Upper lobe of right lung (tissue), 1 donor: ENCODE results near the gene SFSWAP. TPM values are rescaled to one million over a fixed set of nuclear protein-coding genes. Genes with fewer than 3 reads are reported as not detected.

Source experiments
- ATAC-seq: fragments of 200-7000 bp; cut with Tn5 transposase; one replicate; pipeline ENCODE4 v1.9.1; 2020; ENCODE audit warnings: mild to moderate bottlenecking, moderate library complexity
- DNase-seq: peaks from one replicate; pipeline ENCODE4 v3.0.0-alpha.2; 2020
- H3K27ac ChIP-seq: fragments of 200-600 bp; one replicate; pipeline ENCODE4 v1.8.0; 2022
- H3K27me3 ChIP-seq: fragments of 200-600 bp; one replicate; pipeline ENCODE4 v1.8.0; 2022; ENCODE audit warnings: mild to moderate bottlenecking
- H3K36me3 ChIP-seq: fragments of 200-600 bp; one replicate; pipeline ENCODE4 v1.8.0; 2022
- H3K4me1 ChIP-seq: fragments of 200-600 bp; one replicate; pipeline ENCODE4 v1.8.0; 2022
- H3K4me3 ChIP-seq: fragments of 200-600 bp; one replicate; pipeline ENCODE4 v1.8.0; 2022; ENCODE audit warnings: mild to moderate bottlenecking
- H3K9me3 ChIP-seq: fragments of 200-600 bp; one replicate; pipeline ENCODE4 v1.8.0; 2022
- intact Hi-C: fragments of 100-400 bp; cut with DNase I; formaldehyde crosslinking; loops from one replicate; pipeline ENCODE4 v1.11.0; 2022
- total RNA-seq: library from RNA; stranded (reverse); fragmentation: NEBNext Ultra II Directional; extraction: Animal tissue kit (Norgen Biotek cat#: 25700); gene quantifications from one replicate; pipeline ENCODE4 v1.2.1, GENCODE V29; 2021
- TF ChIP-seq, protein P1 (sequence below): fragments of 200-600 bp; IDR thresholded peaks from one replicate; pipeline ENCODE4 v1.8.0; 2022; ENCODE audit warnings: antibody characterized with exemption
- donor health status: DM: no; HTN: yes; CAD: no; lungs with severe emphysema.

Gene SFSWAP
- total RNA-seq, 1 donor from 2014 or later, result 51.2 TPM

DNA sequence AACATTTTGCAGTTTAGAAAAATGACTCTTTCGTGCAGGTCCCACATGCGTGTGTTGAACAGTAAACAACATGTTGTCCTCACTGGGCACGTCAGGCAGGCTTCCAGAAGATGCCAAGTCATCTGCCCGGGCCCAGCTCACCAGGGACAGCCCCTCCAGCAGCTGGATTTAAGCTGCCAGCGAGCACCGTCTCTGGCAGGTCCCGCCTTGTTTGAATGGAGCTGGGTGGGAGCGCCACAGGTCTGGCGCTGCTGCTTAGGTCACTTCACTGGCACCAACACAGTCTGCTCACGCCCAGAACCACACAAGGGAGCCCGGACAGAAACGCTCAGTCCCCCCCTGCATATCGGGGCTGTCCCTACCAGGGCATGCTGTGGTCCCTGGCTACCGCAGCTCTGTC, 84.2 kb downstream of the SFSWAP start:
- ATAC-seq (peak; percentile 28), DNase-seq (no peak)
- Histone ChIP-seq H3K4me1 (peaks cover 5% of the 10 kb centered on the region), H3K9me3 (no peaks in the 10 kb centered on the region), H3K4me3 (no peak overlapping the region), H3K27ac (no peak overlapping the region), H3K27me3 (no peaks in the 10 kb centered on the region), H3K36me3 (peaks cover 60% of the 10 kb centered on the region)
- TF ChIP-seq, protein P1, sequence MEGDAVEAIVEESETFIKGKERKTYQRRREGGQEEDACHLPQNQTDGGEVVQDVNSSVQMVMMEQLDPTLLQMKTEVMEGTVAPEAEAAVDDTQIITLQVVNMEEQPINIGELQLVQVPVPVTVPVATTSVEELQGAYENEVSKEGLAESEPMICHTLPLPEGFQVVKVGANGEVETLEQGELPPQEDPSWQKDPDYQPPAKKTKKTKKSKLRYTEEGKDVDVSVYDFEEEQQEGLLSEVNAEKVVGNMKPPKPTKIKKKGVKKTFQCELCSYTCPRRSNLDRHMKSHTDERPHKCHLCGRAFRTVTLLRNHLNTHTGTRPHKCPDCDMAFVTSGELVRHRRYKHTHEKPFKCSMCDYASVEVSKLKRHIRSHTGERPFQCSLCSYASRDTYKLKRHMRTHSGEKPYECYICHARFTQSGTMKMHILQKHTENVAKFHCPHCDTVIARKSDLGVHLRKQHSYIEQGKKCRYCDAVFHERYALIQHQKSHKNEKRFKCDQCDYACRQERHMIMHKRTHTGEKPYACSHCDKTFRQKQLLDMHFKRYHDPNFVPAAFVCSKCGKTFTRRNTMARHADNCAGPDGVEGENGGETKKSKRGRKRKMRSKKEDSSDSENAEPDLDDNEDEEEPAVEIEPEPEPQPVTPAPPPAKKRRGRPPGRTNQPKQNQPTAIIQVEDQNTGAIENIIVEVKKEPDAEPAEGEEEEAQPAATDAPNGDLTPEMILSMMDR, result no peak
- intact Hi-C loops, result no loop called here

DNA sequence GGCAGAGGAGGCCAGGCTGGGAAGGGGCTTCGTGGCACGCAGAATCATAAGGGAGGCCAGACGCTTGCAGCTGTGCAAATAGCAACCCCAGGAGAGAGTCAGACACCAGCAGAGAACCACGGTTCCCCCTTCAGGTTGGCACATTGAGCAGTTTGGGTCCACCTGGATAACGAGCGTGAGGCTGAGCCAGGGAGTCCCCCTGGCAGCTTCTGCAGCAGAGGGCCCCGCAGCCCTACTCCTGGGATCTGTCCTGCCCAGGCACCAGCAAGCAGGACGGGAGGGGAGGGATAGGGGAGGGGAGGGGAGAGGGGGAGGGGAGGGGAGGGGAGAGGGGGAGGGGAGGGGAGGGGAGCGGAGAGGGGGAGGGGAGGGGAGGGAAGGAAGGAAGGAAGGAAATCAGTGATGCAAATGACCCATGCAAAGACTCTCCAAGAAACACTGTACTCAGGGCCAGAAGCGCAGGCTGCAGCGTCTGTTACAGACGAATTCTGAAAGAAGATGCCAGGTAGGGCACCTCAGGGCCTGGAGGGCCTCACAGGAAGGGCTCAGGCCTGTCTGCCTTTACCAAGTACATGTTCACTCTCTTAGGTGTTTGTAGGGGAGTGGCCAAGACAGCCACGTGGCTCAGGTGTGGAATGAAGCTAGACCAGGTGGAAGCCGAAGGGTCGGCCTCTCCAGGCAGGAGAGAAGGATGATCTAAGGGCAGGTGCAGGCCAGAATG, 85.0 kb downstream of the SFSWAP start:
- intact Hi-C loops, result no loop called here

DNA sequence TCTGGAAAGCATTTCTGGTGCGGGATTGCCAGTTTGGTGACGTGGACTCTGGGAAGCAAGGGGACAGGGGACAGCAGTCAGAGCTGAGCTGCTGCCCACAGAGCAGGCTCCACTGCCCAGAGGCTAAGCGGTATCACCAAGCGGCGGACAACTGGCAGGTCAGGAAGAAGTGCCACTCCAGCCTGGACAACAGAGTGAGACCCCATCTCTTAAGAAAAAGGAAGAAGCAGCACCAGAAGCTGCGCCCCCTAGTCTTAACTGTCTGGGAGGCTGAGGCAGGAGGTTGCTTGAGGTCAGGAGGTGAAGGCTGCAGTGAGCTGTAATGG, 85.5 kb downstream of the SFSWAP start:
- Histone ChIP-seq H3K4me1 (peaks cover 5% of the 10 kb centered on the region), H3K27ac (no peak overlapping the region), H3K9me3 (no peaks in the 10 kb centered on the region), H3K4me3 (no peak overlapping the region), H3K36me3 (peaks cover 54% of the 10 kb centered on the region), H3K27me3 (no peaks in the 10 kb centered on the region)
- no peak for ATAC-seq
- no peak for DNase-seq
- TF ChIP-seq, protein P1, result no peak
- intact Hi-C loops, result no loop called here

More for the DNA sequence above, 85.0 kb downstream of the SFSWAP start:
- no peaks in the 10 kb centered on the region for H3K9me3 ChIP-seq
- H3K27ac ChIP-seq, result no peak overlapping the region
- DNase-seq, result peak; percentile 77
- TF ChIP-seq, protein P1, result no peak
- H3K36me3 ChIP-seq, result peaks cover 56% of the 10 kb centered on the region
- peaks cover 5% of the 10 kb centered on the region for H3K4me1 ChIP-seq
- ATAC-seq, result peak; percentile 90
- H3K4me3 ChIP-seq, result no peak overlapping the region
- no peaks in the 10 kb centered on the region for H3K27me3 ChIP-seq

DNA sequence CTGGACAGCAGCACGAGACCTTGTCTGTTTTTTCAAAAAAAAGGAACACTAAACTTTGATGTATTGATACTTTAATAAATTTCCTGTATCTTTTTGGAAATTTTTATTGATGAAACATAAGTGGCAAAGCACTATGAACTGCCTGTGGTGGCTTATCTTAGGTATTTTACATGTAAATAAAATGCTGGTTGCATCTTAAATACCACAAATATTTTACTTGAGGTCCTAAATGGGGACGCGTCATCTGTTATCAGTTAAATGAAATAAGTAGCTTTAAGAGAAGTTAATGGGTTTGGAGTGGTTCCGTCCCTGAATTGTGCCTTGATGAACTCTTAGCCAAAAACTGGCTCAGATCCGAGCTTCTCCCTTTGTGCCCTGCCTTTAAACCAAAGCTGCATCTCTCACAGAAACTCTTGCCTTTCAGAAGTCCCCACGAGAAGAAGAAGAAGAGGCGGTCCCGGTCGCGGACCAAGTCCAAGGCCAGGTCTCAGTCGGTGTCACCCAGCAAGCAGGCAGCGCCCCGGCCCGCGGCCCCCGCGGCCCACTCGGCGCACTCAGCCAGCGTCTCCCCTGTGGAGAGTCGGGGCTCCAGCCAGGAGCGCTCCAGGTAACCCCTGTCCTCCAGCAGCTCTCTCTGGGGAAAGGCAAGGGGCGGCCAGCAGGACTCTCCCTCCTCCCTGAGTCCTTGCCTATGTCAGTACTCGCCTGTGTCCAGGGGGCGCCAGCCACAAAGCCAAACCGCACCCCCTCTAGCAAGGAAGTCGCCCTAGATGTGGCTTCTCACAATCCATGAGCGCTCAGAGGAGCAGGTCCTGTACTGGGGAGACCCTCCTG, 86.1 kb downstream of the SFSWAP start:
- Histone ChIP-seq H3K27ac (no peak overlapping the region), H3K4me3 (no peak overlapping the region), H3K36me3 (peaks cover 55% of the 10 kb centered on the region), H3K9me3 (no peaks in the 10 kb centered on the region), H3K27me3 (no peaks in the 10 kb centered on the region), H3K4me1 (peaks cover 5% of the 10 kb centered on the region)
- intact Hi-C loops, result no loop called here
- DNase-seq (no peak), ATAC-seq (peak; percentile 1)
- TF ChIP-seq, protein P1, result no peak

GRCh38 chr12:131797588-131797934, 86.7 kb downstream of the SFSWAP start:
- H3K36me3 ChIP-seq, result peaks cover 60% of the 10 kb centered on the region
- H3K27ac ChIP-seq, result no peak overlapping the region
- ATAC-seq, result no peak
- peaks cover 5% of the 10 kb centered on the region for H3K4me1 ChIP-seq
- no peaks in the 10 kb centered on the region for H3K27me3 ChIP-seq
- intact Hi-C loops, result no loop called here
- TF ChIP-seq, protein P1, result no peak
- H3K4me3 ChIP-seq, result no peak overlapping the region
- no peak for DNase-seq
- no peaks in the 10 kb centered on the region for H3K9me3 ChIP-seq
